AG09319 (cell line): ENCODE data around the gene PURA.

Experiments
- DNase-seq: peaks from one replicate; pipeline ENCODE4 v3.0.0-alpha.2; 2010; ENCODE audit warnings: low read depth; ENCODE audit errors: extremely low read depth
- TF ChIP-seq, protein P1 (sequence below): IDR thresholded peaks from 2 replicates; pipeline ENCODE4 v1.5.1; 2011; ENCODE audit warnings: low read depth, mild to moderate bottlenecking, inconsistent platforms, low read length, moderate library complexity

Gene PURA

GRCh38 chr5:140083650-140084049, 30.3 kb upstream of the PURA start:
- TF ChIP-seq, protein P1, sequence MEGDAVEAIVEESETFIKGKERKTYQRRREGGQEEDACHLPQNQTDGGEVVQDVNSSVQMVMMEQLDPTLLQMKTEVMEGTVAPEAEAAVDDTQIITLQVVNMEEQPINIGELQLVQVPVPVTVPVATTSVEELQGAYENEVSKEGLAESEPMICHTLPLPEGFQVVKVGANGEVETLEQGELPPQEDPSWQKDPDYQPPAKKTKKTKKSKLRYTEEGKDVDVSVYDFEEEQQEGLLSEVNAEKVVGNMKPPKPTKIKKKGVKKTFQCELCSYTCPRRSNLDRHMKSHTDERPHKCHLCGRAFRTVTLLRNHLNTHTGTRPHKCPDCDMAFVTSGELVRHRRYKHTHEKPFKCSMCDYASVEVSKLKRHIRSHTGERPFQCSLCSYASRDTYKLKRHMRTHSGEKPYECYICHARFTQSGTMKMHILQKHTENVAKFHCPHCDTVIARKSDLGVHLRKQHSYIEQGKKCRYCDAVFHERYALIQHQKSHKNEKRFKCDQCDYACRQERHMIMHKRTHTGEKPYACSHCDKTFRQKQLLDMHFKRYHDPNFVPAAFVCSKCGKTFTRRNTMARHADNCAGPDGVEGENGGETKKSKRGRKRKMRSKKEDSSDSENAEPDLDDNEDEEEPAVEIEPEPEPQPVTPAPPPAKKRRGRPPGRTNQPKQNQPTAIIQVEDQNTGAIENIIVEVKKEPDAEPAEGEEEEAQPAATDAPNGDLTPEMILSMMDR = no peak
- DNase-seq = no peak

DNA sequence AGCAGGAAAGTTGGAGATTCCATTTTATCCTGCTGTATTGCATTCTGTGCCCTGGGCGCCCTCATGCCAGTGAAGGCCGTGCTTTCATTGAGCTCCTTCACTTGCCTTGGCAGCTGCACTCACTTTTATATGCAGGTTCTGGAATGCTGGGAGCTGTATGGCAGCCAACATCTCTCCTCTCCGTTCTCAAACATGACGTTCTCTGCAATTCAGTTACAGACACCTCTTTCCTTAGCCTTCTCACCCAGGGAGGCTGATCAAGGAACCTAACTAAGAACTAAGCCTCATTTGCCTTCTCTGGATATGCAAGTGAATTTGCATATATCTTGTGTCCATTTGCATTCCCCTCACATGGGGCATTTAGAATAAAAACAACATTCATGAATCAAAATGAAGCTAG, 29.4 kb upstream of the PURA start:
- DNase-seq = no peak
- TF ChIP-seq, protein P1 = no peak

GRCh38 chr5:140090251-140090650, 23.7 kb upstream of the PURA start:
- TF ChIP-seq, protein P1 = no peak
- DNase-seq = no peak

- no peak for DNase-seq
- TF ChIP-seq, protein P1 = no peak
Measured at GRCh38 chr5:140093179-140093578, 20.7 kb upstream of the PURA start.

GRCh38 chr5:140093866-140094265, 20.0 kb upstream of the PURA start:
- TF ChIP-seq, protein P1 = no peak
- no peak for DNase-seq

GRCh38 chr5:140094889-140095288, 19.0 kb upstream of the PURA start:
- TF ChIP-seq, protein P1 = no peak
- DNase-seq = no peak

DNA sequence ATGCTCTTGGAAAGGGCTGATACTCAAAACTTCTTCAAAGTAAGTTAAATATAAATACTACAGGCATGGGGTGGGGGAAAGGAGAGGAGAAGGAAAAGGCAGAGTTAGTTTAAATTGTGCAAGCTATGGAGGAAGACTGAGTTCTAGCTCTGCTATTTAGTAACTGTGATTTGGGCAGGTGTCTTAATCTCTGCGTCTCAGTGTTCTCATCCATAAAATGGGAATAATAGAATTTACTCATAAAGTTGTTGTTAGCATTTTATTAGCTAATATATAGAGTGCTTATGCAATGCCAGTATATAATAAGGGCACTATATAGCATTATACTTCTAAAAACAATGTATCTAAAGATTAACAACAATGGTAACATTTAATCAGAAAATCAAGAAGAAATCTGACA, 12.7 kb upstream of the PURA start:
- no peak for DNase-seq
- TF ChIP-seq, protein P1 = no peak
